GM12878 (cell line): Measurements from ENCODE around the gene DIS3L2. TPM values are rescaled to one million over a fixed set of nuclear protein-coding genes. Genes with fewer than 3 reads are reported as not detected.

ENCODE experiments used
- ATAC-seq: fragments of 200-7000 bp; cut with Tn5 transposase; 3 replicates; pipeline ENCODE4 v1.9.1; 2020; ENCODE audit warnings: mild to moderate bottlenecking, moderate library complexity
- BruUV-seq: library from RNA; stranded (reverse); fragments of 400-500 nt; replicated peaks from 2 replicates; lab custom pipeline; 2021; lab: Mats Ljungman, UMichigan
- CTCF ChIA-PET: fragments of 300-600 bp; sonication (Branson Sonifier 250); formaldehyde crosslinking; extraction: SDS; loops from one replicate; lab custom pipeline; 2021; ENCODE audit warnings: inconsistent platforms; lab: Yijun Ruan, JAX
- POLR2A ChIA-PET: fragments of 350-600 bp; formaldehyde crosslinking; extraction: SDS; loops from one replicate; lab custom pipeline; 2021; ENCODE audit warnings: inconsistent platforms; lab: Charles Lee
- RAD21 ChIA-PET: fragments of 300-600 bp; sonication (Branson Sonifier 250); formaldehyde crosslinking; loops from one replicate; lab custom pipeline; 2023; ENCODE audit warnings: antibody characterized with exemption; ENCODE audit not compliant: unreplicated experiment; lab: Charles Lee
- SMC1A ChIA-PET: fragments of 300-600 bp; sonication (Branson Sonifier 250); formaldehyde crosslinking; loops from one replicate; lab custom pipeline; 2023; ENCODE audit not compliant: unreplicated experiment, uncharacterized antibody; lab: Charles Lee
- DNase-seq: peaks from one replicate; pipeline ENCODE4 v3.0.0-alpha.2; 2011; ENCODE audit warnings: low read depth, low spot score
- FAIRE-seq: peaks from 3 replicates; lab custom pipeline; 2011; peaks lifted over from hg19 to GRCh38; lab: Jason Lieb, UNC
- H2AFZ ChIP-seq: 2 replicates; pipeline ENCODE4 v1.6.0; 2011; ENCODE audit warnings: low read depth, low read length, control low read depth; ENCODE audit not compliant: control insufficient read depth
- H3K27ac ChIP-seq: 2 replicates; pipeline ENCODE4 v1.5.1; 2011; ENCODE audit warnings: control low read depth; ENCODE audit not compliant: control insufficient read depth, insufficient read depth
- H3K27me3 ChIP-seq, 2 experiments: replicated peaks in 1 of 2; 2 replicates each; pipeline versions ENCODE4 v1.6.0 to v1.6.1; 2011; ENCODE audit warnings: low read length in 1 of 2; ENCODE audit not compliant: control insufficient read depth in 2 of 2, insufficient read depth in 2 of 2
- H3K36me3 ChIP-seq, 2 experiments: 2 replicates each; pipeline ENCODE4 v1.5.1; 2011; ENCODE audit warnings: low read length in 1 of 2; ENCODE audit not compliant: control insufficient read depth in 2 of 2, insufficient read depth in 2 of 2
- H3K4me1 ChIP-seq: 2 replicates; pipeline ENCODE4 v1.6.1; 2011; ENCODE audit warnings: mild to moderate bottlenecking, low read length, moderate library complexity, mixed read lengths; ENCODE audit not compliant: control insufficient read depth, insufficient read depth
- H3K4me2 ChIP-seq: 2 replicates; pipeline ENCODE4 v1.6.0; 2011; ENCODE audit warnings: control low read depth; ENCODE audit not compliant: control insufficient read depth, insufficient read depth
- H3K4me3 ChIP-seq: fragments of 200-600 bp; sonication (generic); 2 replicates; pipeline ENCODE4 v1.5.1; 2016
- H3K79me2 ChIP-seq: 2 replicates; pipeline ENCODE4 v1.6.0; 2011; ENCODE audit warnings: low read length; ENCODE audit not compliant: control insufficient read depth, insufficient read depth
- H3K9ac ChIP-seq: 2 replicates; pipeline ENCODE4 v1.8.0; 2011; ENCODE audit warnings: low read length, control low read depth, mixed read lengths; ENCODE audit not compliant: control insufficient read depth, insufficient read depth
- H3K9me3 ChIP-seq: replicated peaks from 3 replicates; pipeline ENCODE4 v1.5.1; 2011; ENCODE audit warnings: mild to moderate bottlenecking, low read length; ENCODE audit not compliant: control insufficient read depth, insufficient read depth
- H4K20me1 ChIP-seq: 2 replicates; pipeline ENCODE4 v1.6.0; 2011; ENCODE audit not compliant: control insufficient read depth, insufficient read depth
- EGR1 ChIP-seq, 2 experiments: IDR thresholded peaks; 1 replicate in 1 of 2; 2 replicates in 1 of 2; pipeline ENCODE4 v1.6.1; 2011 to 2012; ENCODE audit warnings: low read depth in 2 of 2, low read length in 2 of 2, borderline replicate concordance in 1 of 2, mild to moderate bottlenecking in 1 of 2, moderate library complexity in 1 of 2
- HDGF ChIP-seq: fragments of 450-650 bp; IDR thresholded peaks from 2 replicates; pipeline ENCODE4 v1.6.1; 2016; ENCODE audit warnings: antibody characterized with exemption
- KDM1A ChIP-seq: fragments of 200-600 bp; sonication (generic); IDR thresholded peaks from 2 replicates; pipeline ENCODE4 v1.6.1; 2016; ENCODE audit warnings: borderline replicate concordance
- MTA3 ChIP-seq: IDR thresholded peaks from 2 replicates; pipeline ENCODE4 v1.6.1; 2012; ENCODE audit warnings: low read length, inconsistent platforms, borderline replicate concordance
- PAX8 ChIP-seq: fragments of 450-650 bp; IDR thresholded peaks from 2 replicates; pipeline ENCODE4 v1.6.1; 2017; ENCODE audit warnings: mild to moderate bottlenecking, moderate library complexity
- POLR2A ChIP-seq: IDR thresholded peaks from 2 replicates; pipeline ENCODE4 v1.6.1; 2011; ENCODE audit warnings: low read depth, mild to moderate bottlenecking, low read length
- RAD21 ChIP-seq: IDR thresholded peaks from 2 replicates; pipeline ENCODE4 v1.6.1; 2011; ENCODE audit warnings: mild to moderate bottlenecking, low read depth, low read length, moderate library complexity; ENCODE audit not compliant: insufficient read depth
- SIX5 ChIP-seq: IDR thresholded peaks from 2 replicates; pipeline ENCODE4 v1.6.1; 2011; ENCODE audit warnings: mild to moderate bottlenecking, low read depth, low read length, moderate library complexity; ENCODE audit not compliant: severe bottlenecking
- SREBF2 ChIP-seq: IDR thresholded peaks from 2 replicates; pipeline ENCODE4 v1.6.1; 2012; ENCODE audit warnings: mild to moderate bottlenecking, low read length
- ZNF217 ChIP-seq: fragments of 450-650 bp; IDR thresholded peaks from 2 replicates; pipeline ENCODE4 v1.6.1; 2017; ENCODE audit warnings: antibody characterized with exemption, mild to moderate bottlenecking
- ZNF24 ChIP-seq: fragments of 450-650 bp; IDR thresholded peaks from 2 replicates; pipeline ENCODE4 v1.6.1; 2017; ENCODE audit warnings: antibody characterized with exemption, mild to moderate bottlenecking
- ZNF274 ChIP-seq: IDR thresholded peaks from one replicate; pipeline ENCODE4 v1.8.0; 2011; ENCODE audit not compliant: insufficient read length, insufficient read depth
- WGBS: methylation state at CpG from one replicate; pipeline ENCODE4 v1.1.6; 2016; ENCODE audit warnings: low lambda C conversion rate; ENCODE audit not compliant: insufficient replicate concordance, insufficient coverage; ENCODE audit errors: missing lambda C conversion rate; 5-methylcytosine and 5-hydroxymethylcytosine counted together
- in situ Hi-C: fragments of 300-500 bp; cut with MboI; formaldehyde crosslinking; loops from 9 replicates; pipeline ENCODE4 v1.14.3; 2018; ENCODE audit warnings: mixed read lengths
- intact Hi-C: fragments of 100-400 bp; cut with micrococcal nuclease; formaldehyde crosslinking; loops from one replicate; pipeline ENCODE4 v1.14.2; 2022; ENCODE audit not compliant: unreplicated experiment
- polyA plus RNA-seq, 11 experiments: library from polyadenylated mRNA; depleted of rRNA in 4 of 11; unstranded in 6 of 11; stranded (reverse) in 5 of 11; fragments of >200 nt; fragmentation: Nextera tagmentation in 4 of 11; fragmentation: Illumina TruSeq in 1 of 11; extraction: Ambion mirVana in 4 of 11; extraction: Trizol in 1 of 11; gene quantifications; 1 replicate in 1 of 11; 2 replicates in 10 of 11; pipeline versions ENCODE4 v1.2.1 to v1.2.3, GENCODE V29; 2011 to 2016; ENCODE audit warnings: inconsistent platforms in 2 of 11, missing spikeins in 2 of 11, low read depth in 1 of 11
- total RNA-seq, 4 experiments: library from RNA; depleted of rRNA in 3 of 4; stranded (reverse); fragments of >200 nt in 3 of 4; fragmentation: Illumina TruSeq in 1 of 4; extraction: Trizol in 1 of 4; gene quantifications; 2 replicates each; pipeline versions ENCODE4 v1.2.1 to v1.2.3, GENCODE V29; 2013 to 2021
- TF ChIP-seq, protein P1 (sequence below), 3 experiments: IDR thresholded peaks in 2 of 3; conservative IDR thresholded peaks in 1 of 3; 2 replicates each; pipeline ENCODE4 v1.5.1; 2011; ENCODE audit warnings: low read depth in 3 of 3, low read length in 3 of 3, mild to moderate bottlenecking in 3 of 3, control low read depth in 2 of 3, moderate library complexity in 2 of 3, inconsistent platforms in 1 of 3, mixed read lengths in 1 of 3; ENCODE audit not compliant: control insufficient read depth in 2 of 3, insufficient read depth in 1 of 3; ENCODE audit errors: extremely low read depth in 1 of 3

Gene DIS3L2
- total and polyA plus RNA-seq, 10 of the 15 experiments (the other 5 are each of a cell fraction or from before 2014, with no cell fraction given) = 3.5 to 27.1 (median 16.0) TPM

DNA sequence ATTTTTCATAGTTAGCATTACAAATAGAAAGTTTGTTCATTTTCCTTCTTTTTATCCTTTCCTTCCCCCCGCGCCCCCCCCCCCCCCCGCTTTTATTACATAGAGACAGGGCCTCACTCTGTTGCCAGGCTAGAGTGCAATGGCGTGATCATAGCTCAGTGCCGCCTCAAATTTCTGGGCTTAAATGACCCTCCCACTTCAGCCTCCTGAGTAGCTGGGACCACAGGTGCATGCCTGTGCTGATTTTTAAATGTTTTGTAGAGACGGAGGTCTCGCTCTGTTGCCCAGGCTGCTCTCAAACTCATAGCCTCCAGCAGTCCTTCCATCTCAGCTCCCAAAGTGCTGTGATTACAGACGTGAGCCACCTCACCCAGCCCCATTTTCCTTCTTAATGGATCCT is 325.8 kb downstream of the DIS3L2 start:
- Histone ChIP-seq H3K27ac (no peak overlapping the region), H2AFZ (no peak overlapping the region), H4K20me1 (no peaks in the 10 kb centered on the region), H3K9ac (no peak overlapping the region), H3K4me3 (no peak overlapping the region), H3K79me2 (no peaks in the 10 kb centered on the region), H3K9me3 (no peaks in the 10 kb centered on the region), H3K4me1 (no peaks in the 10 kb centered on the region), H3K4me2 (no peak overlapping the region), H3K27me3 (no peaks in the 10 kb centered on the region), H3K36me3 (peaks cover 0 to 3% of the 10 kb centered on the region in 2 experiments; a peak in 2 of 4 replicates)
- no TSS peak for BruUV-seq
- intact Hi-C loops (no loop called here), in situ Hi-C loops (no loop called here)
- CTCF ChIA-PET = interaction anchor here (0.9 to 1.4 kb wide), 2 partner anchors 11 to 27 kb away, joined by 4 read pairs; no protein-coding TSS in a partner anchor
- SMC1A ChIA-PET = no interaction called here
- TF ChIP-seq RAD21 (no peak), ZNF274 (no peak), SREBF2 (no peak), PAX8 (no peak), ZNF217 (no peak), EGR1 (IDR thresholded peaks at IDR 0.05; ENCODE audit: borderline replicate concordance in 1 of 2, low read depth in 2 of 2, low read length in 2 of 2) (no peak), HDGF (no peak), SIX5 (no peak), KDM1A (no peak), POLR2A (no peak), ZNF24 (no peak), MTA3 (no peak)
- TF ChIP-seq, protein P1, sequence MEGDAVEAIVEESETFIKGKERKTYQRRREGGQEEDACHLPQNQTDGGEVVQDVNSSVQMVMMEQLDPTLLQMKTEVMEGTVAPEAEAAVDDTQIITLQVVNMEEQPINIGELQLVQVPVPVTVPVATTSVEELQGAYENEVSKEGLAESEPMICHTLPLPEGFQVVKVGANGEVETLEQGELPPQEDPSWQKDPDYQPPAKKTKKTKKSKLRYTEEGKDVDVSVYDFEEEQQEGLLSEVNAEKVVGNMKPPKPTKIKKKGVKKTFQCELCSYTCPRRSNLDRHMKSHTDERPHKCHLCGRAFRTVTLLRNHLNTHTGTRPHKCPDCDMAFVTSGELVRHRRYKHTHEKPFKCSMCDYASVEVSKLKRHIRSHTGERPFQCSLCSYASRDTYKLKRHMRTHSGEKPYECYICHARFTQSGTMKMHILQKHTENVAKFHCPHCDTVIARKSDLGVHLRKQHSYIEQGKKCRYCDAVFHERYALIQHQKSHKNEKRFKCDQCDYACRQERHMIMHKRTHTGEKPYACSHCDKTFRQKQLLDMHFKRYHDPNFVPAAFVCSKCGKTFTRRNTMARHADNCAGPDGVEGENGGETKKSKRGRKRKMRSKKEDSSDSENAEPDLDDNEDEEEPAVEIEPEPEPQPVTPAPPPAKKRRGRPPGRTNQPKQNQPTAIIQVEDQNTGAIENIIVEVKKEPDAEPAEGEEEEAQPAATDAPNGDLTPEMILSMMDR (IDR thresholded peaks at IDR 0.05 in 2 of 3, conservative IDR thresholded peaks at IDR 0.05 in 1 of 3; ENCODE audit: control insufficient read depth in 2 of 3, extremely low read depth in 1 of 3, insufficient read depth in 1 of 3, low read depth in 3 of 3, low read length in 3 of 3) = no peak
- POLR2A ChIA-PET = no interaction called here
- FAIRE-seq (no peak), DNase-seq (no peak), ATAC-seq (no peak)
- WGBS = 79% methylated on average over 7 of the region's 8 CpGs
- RAD21 ChIA-PET = no interaction called here
